H9 (cell line): ENCODE results near the gene CLRN3. TPM values are rescaled to one million over a fixed set of nuclear protein-coding genes. Genes with fewer than 3 reads are reported as not detected.

Source experiments
- DNase-seq: peaks from one replicate; pipeline ENCODE4 v3.0.0-alpha.2; 2017
- H2AFZ ChIP-seq: one replicate; pipeline ENCODE4 v1.6.1; 2013; ENCODE audit warnings: mild to moderate bottlenecking, low read length, control low read depth, moderate library complexity
- H2AK5ac ChIP-seq: 2 replicates; pipeline ENCODE4 v1.6.1; 2013; ENCODE audit warnings: low read length, control low read depth, mixed read lengths; ENCODE audit not compliant: insufficient read length
- H2BK120ac ChIP-seq: one replicate; pipeline ENCODE4 v1.6.1; 2013; ENCODE audit warnings: low read depth, mild to moderate bottlenecking, low read length, control low read depth, inconsistent platforms; ENCODE audit not compliant: poor library complexity, severe bottlenecking
- H2BK12ac ChIP-seq: 2 replicates; pipeline ENCODE4 v1.6.1; 2013; ENCODE audit warnings: low read length, control low read depth, mixed read lengths, low read depth; ENCODE audit not compliant: insufficient read length
- H2BK15ac ChIP-seq: 2 replicates; pipeline ENCODE4 v1.6.1; 2013; ENCODE audit warnings: low read depth, low read length, control low read depth
- H2BK20ac ChIP-seq: one replicate; pipeline ENCODE4 v1.6.1; 2013; ENCODE audit warnings: low read depth, mild to moderate bottlenecking, low read length, control low read depth, inconsistent platforms; ENCODE audit not compliant: poor library complexity, severe bottlenecking
- H2BK5ac ChIP-seq: 2 replicates; pipeline ENCODE4 v1.6.1; 2013; ENCODE audit warnings: low read length, control low read depth, mixed read lengths; ENCODE audit not compliant: insufficient read length
- H3K14ac ChIP-seq: 2 replicates; pipeline ENCODE4 v1.6.1; 2013; ENCODE audit warnings: low read length, control low read depth; ENCODE audit not compliant: insufficient read depth
- H3K18ac ChIP-seq: 2 replicates; pipeline ENCODE4 v1.6.1; 2013; ENCODE audit warnings: low read depth, mild to moderate bottlenecking, mixed read lengths, low read length, control low read depth; ENCODE audit not compliant: insufficient read length
- H3K23ac ChIP-seq: 2 replicates; pipeline ENCODE4 v1.6.1; 2013; ENCODE audit warnings: low read length, control low read depth, mixed read lengths, low read depth; ENCODE audit not compliant: insufficient read length
- H3K23me2 ChIP-seq: 2 replicates; pipeline ENCODE4 v1.6.1; 2013; ENCODE audit warnings: low read depth, mild to moderate bottlenecking, mixed read lengths, low read length, control low read depth; ENCODE audit not compliant: insufficient read length, poor library complexity, severe bottlenecking
- H3K27ac ChIP-seq: 2 replicates; pipeline ENCODE4 v1.5.1; 2013; ENCODE audit warnings: low read length, control low read depth, mixed read lengths, low read depth; ENCODE audit not compliant: insufficient read length
- H3K27me3 ChIP-seq: 2 replicates; pipeline ENCODE4 v1.6.1; 2013; ENCODE audit warnings: low read length, control low read depth, inconsistent platforms; ENCODE audit not compliant: insufficient read depth
- H3K4ac ChIP-seq: 2 replicates; pipeline ENCODE4 v1.6.1; 2013; ENCODE audit warnings: low read depth, mild to moderate bottlenecking, control low read depth, inconsistent platforms, low read length, moderate library complexity
- H3K4me1 ChIP-seq: 2 replicates; pipeline ENCODE4 v1.6.1; 2013; ENCODE audit warnings: low read length, control low read depth, inconsistent platforms; ENCODE audit not compliant: insufficient read depth
- H3K4me2 ChIP-seq: 2 replicates; pipeline ENCODE4 v1.6.1; 2013; ENCODE audit warnings: low read length, control low read depth, mixed read lengths; ENCODE audit not compliant: insufficient read length, insufficient read depth
- H3K56ac ChIP-seq: 2 replicates; pipeline ENCODE4 v1.6.1; 2013; ENCODE audit warnings: low read depth, mild to moderate bottlenecking, mixed read lengths, low read length, control low read depth; ENCODE audit not compliant: insufficient read length
- H3K79me1 ChIP-seq: 2 replicates; pipeline ENCODE4 v1.6.1; 2013; ENCODE audit warnings: low read depth, mild to moderate bottlenecking, moderate library complexity, low read length, control low read depth, inconsistent platforms; ENCODE audit not compliant: insufficient read depth, poor library complexity, severe bottlenecking
- H3K79me2 ChIP-seq: 2 replicates; pipeline ENCODE4 v1.6.1; 2013; ENCODE audit warnings: low read length, control low read depth, inconsistent platforms; ENCODE audit not compliant: insufficient read depth
- H3K9ac ChIP-seq: 2 replicates; pipeline ENCODE4 v1.6.1; 2013; ENCODE audit warnings: low read length, control low read depth, mixed read lengths; ENCODE audit not compliant: insufficient read length; ENCODE audit errors: extremely low read depth
- H3K9me3 ChIP-seq: one replicate; pipeline ENCODE4 v1.6.1; 2013; ENCODE audit warnings: low read depth, low read length, inconsistent platforms; ENCODE audit not compliant: control insufficient read depth
- H3T11ph ChIP-seq: one replicate; pipeline ENCODE4 v1.6.1; 2013; ENCODE audit warnings: mild to moderate bottlenecking, low read length, control low read depth, inconsistent platforms
- H4K20me1 ChIP-seq: one replicate; pipeline ENCODE4 v1.6.1; 2013; ENCODE audit not compliant: control insufficient read depth, insufficient read length, insufficient read depth
- H4K5ac ChIP-seq: 2 replicates; pipeline ENCODE4 v1.6.1; 2013; ENCODE audit warnings: low read depth, mild to moderate bottlenecking, mixed read lengths, low read length, control low read depth; ENCODE audit not compliant: insufficient read length
- H4K8ac ChIP-seq: replicated peaks from 2 replicates; pipeline ENCODE4 v1.6.1; 2013; ENCODE audit warnings: low read length, control low read depth, mixed read lengths, low read depth; ENCODE audit not compliant: insufficient read length
- H4K91ac ChIP-seq: 2 replicates; pipeline ENCODE4 v1.6.1; 2013; ENCODE audit warnings: low read depth, mild to moderate bottlenecking, moderate library complexity, mixed read lengths, low read length, control low read depth; ENCODE audit not compliant: insufficient read length
- H3K27ac Mint-ChIP-seq, 3 experiments: 2 replicates in 2 of 3; 3 replicates in 1 of 3; pipeline ENCODE4 v1.8.0; 2020 to 2021; ENCODE audit warnings: mixed read lengths in 3 of 3, mild to moderate bottlenecking in 1 of 3, moderate library complexity in 1 of 3
- H3K27me3 Mint-ChIP-seq: 2 replicates; pipeline ENCODE4 v1.8.0; 2021; ENCODE audit warnings: low read depth, mild to moderate bottlenecking, moderate library complexity, mixed read lengths
- H3K36me3 Mint-ChIP-seq, 3 experiments: 2 replicates in 2 of 3; 3 replicates in 1 of 3; pipeline ENCODE4 v1.8.0; 2020 to 2021; ENCODE audit warnings: low read depth in 3 of 3, mixed read lengths in 3 of 3; ENCODE audit not compliant: insufficient read depth in 1 of 3
- H3K4me1 Mint-ChIP-seq, 2 experiments: 2 replicates each; pipeline ENCODE4 v1.8.0; 2020; ENCODE audit warnings: mixed read lengths in 2 of 2
- H3K4me3 Mint-ChIP-seq, 2 experiments: 2 replicates in 1 of 2; 3 replicates in 1 of 2; pipeline ENCODE4 v1.8.0; 2020 to 2021; ENCODE audit warnings: mild to moderate bottlenecking in 2 of 2, mixed read lengths in 2 of 2, moderate library complexity in 1 of 2
- H3K9me3 Mint-ChIP-seq, 2 experiments: 2 replicates in 1 of 2; 3 replicates in 1 of 2; pipeline ENCODE4 v1.8.0; 2020; ENCODE audit warnings: mild to moderate bottlenecking in 2 of 2, mixed read lengths in 2 of 2, moderate library complexity in 1 of 2
- WGBS: extraction: QIAGEN DNeasy Blood & Tissue Kit; methylation state at CpG from one replicate; pipeline ENCODE4 v1.1.7; 2013; ENCODE audit warnings: missing lambda C conversion rate, low lambda C conversion rate, mixed read lengths; ENCODE audit not compliant: insufficient read length; ENCODE audit errors: extremely low coverage; 5-methylcytosine and 5-hydroxymethylcytosine counted together
- total RNA-seq: library from RNA; stranded (reverse); gene quantifications from 2 replicates; pipeline ENCODE4 v1.2.1, GENCODE V29; 2021
- TF ChIP-seq, protein P1 (sequence below): fragments of 200-600 bp; sonication (generic); conservative IDR thresholded peaks from 3 replicates; pipeline ENCODE4 v1.8.0; 2021; ENCODE audit warnings: antibody characterized with exemption, mild to moderate bottlenecking

Gene CLRN3
- total RNA-seq, 1 experiment from 2014 or later = not detected

DNA sequence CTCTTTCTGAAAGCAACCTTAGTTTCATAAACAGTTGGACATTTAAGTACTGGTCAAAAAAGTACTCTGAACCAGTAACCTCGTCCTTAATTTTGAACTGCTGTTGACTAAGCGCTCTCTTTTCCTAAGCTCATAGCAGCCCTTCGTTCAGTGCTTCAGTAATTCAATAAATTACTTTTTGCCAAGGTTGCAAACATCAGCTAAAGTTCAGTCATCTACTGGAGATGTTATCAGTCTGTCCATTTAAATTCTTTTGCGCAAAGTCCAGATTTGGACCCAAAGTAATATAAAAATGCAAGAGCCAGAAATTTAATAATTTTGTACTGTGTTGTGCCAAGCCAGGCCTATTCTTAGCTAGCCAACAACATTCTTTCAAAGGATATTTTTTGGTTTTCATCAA lies 22.6 kb upstream of the CLRN3 start:
- Mint-ChIP-seq H3K4me3 (no peak overlapping the region), H3K27me3 (peaks cover 1% of the 10 kb centered on the region; the same call in 1 of the 2 replicates), H3K9me3 (no peaks in the 10 kb centered on the region), H3K4me1 (peaks cover 4 to 6% of the 10 kb centered on the region in 2 experiments; a peak in 2 of 4 replicates), H3K27ac (no peak overlapping the region), H3K36me3 (no peaks in the 10 kb centered on the region)
- Histone ChIP-seq H4K91ac (no peak overlapping the region), H3K79me1 (no peaks in the 10 kb centered on the region), H3K4me1 (no peaks in the 10 kb centered on the region), H2BK120ac (no peak overlapping the region), H2BK20ac (no peak overlapping the region), H3K23ac (no peak overlapping the region), H2AK5ac (no peak overlapping the region), H3K27ac (no peak overlapping the region), H3K27me3 (no peaks in the 10 kb centered on the region), H4K8ac (no peak overlapping the region), H3K9ac (no peak overlapping the region), H3K23me2 (no peaks in the 10 kb centered on the region), H3K4me2 (no peak overlapping the region), H3K18ac (no peak overlapping the region), H3K79me2 (no peaks in the 10 kb centered on the region), H3T11ph (no peak overlapping the region), H4K5ac (no peak overlapping the region), H2BK5ac (no peak overlapping the region), H2BK15ac (no peak overlapping the region), H3K56ac (no peak overlapping the region), H2BK12ac (no peak overlapping the region), H3K4ac (no peak overlapping the region), H3K9me3 (no peaks in the 10 kb centered on the region), H4K20me1 (no peaks in the 10 kb centered on the region), H3K14ac (no peak overlapping the region), H2AFZ (no peak overlapping the region)
- no peak for DNase-seq
- TF ChIP-seq, protein P1, sequence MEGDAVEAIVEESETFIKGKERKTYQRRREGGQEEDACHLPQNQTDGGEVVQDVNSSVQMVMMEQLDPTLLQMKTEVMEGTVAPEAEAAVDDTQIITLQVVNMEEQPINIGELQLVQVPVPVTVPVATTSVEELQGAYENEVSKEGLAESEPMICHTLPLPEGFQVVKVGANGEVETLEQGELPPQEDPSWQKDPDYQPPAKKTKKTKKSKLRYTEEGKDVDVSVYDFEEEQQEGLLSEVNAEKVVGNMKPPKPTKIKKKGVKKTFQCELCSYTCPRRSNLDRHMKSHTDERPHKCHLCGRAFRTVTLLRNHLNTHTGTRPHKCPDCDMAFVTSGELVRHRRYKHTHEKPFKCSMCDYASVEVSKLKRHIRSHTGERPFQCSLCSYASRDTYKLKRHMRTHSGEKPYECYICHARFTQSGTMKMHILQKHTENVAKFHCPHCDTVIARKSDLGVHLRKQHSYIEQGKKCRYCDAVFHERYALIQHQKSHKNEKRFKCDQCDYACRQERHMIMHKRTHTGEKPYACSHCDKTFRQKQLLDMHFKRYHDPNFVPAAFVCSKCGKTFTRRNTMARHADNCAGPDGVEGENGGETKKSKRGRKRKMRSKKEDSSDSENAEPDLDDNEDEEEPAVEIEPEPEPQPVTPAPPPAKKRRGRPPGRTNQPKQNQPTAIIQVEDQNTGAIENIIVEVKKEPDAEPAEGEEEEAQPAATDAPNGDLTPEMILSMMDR = no peak
- no CpG with 5 or more reads among the region's 4 CpGs for WGBS
